ENCODE data around the gene DIP2B.

Gene DIP2B

DNA sequence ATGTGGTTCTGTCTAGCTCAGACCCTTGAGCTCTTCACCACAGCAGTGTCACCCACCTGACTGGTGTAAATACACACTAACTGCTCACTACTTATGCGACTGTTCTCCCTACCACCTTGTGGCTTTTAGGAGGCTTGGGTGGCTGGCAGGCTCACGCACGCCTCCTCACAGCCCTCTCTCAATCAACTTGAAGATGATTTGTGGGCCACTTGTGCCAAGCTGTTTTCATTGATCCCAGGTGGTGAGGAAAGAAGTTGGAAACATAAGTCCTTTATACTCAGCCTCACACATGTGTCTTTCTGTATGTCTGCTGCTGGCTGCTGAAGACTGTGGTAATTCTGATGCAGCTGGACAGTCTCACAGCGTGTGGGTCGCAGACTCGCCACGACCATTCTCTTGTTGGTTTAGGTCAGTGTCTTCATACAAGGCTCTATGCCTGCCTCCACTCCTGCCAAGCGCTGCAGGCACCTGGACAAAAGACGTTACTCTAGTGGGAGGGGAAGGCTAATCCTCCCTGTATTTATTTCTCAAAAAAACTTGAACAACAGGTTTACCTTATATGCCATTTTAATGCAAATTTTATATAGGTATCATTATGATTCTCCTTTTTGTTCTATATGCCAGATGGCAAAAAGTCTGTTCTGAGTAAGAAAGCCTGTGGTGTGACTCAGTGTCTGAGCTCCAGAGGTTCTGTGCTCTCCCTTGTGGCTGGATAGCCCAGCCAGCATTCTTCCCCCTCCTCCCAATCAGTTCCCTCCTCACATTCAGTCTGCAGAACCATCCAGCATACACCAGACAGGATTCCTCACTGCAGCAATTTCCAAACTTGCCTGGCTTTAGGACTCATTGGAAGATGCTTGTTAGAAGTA lies 115.6 kb downstream of the DIP2B start:
- DNase-seq (ENCODE audit: low read depth) = peak; percentile 70
- no peak overlapping the region for H3K4me3 ChIP-seq (ENCODE audit: control insufficient read depth, low read depth, low read length)
- TF ChIP-seq, protein P1, sequence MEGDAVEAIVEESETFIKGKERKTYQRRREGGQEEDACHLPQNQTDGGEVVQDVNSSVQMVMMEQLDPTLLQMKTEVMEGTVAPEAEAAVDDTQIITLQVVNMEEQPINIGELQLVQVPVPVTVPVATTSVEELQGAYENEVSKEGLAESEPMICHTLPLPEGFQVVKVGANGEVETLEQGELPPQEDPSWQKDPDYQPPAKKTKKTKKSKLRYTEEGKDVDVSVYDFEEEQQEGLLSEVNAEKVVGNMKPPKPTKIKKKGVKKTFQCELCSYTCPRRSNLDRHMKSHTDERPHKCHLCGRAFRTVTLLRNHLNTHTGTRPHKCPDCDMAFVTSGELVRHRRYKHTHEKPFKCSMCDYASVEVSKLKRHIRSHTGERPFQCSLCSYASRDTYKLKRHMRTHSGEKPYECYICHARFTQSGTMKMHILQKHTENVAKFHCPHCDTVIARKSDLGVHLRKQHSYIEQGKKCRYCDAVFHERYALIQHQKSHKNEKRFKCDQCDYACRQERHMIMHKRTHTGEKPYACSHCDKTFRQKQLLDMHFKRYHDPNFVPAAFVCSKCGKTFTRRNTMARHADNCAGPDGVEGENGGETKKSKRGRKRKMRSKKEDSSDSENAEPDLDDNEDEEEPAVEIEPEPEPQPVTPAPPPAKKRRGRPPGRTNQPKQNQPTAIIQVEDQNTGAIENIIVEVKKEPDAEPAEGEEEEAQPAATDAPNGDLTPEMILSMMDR (IDR thresholded peaks at IDR 0.05; ENCODE audit: control insufficient read depth, insufficient read depth, low read depth, low read length, missing control alignments) = peak; percentile 23

DNA sequence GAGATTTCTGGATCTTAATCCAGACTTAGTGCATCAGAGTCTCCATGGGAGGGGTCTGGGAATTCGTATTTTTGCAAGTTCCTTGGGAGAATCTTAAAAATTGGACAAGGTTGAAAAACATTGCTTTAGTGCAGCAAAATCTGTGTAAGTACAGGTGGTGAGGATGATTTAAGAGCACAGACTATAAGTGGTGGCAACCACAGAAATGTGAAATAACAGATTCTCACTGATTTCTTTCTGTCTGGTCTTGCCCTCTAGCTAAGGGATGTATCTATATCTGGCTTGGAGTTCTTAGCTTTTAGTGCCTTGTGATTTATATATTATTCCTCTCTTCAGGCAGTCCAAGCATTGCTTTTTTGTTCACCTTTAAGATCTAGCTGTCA lies 116.2 kb downstream of the DIP2B start:
- TF ChIP-seq, protein P1 (IDR thresholded peaks at IDR 0.05; ENCODE audit: control insufficient read depth, insufficient read depth, low read depth, low read length, missing control alignments) = no peak
- no peak overlapping the region for H3K4me3 ChIP-seq (ENCODE audit: control insufficient read depth, low read depth, low read length)
- DNase-seq (ENCODE audit: low read depth) = no peak

DNA sequence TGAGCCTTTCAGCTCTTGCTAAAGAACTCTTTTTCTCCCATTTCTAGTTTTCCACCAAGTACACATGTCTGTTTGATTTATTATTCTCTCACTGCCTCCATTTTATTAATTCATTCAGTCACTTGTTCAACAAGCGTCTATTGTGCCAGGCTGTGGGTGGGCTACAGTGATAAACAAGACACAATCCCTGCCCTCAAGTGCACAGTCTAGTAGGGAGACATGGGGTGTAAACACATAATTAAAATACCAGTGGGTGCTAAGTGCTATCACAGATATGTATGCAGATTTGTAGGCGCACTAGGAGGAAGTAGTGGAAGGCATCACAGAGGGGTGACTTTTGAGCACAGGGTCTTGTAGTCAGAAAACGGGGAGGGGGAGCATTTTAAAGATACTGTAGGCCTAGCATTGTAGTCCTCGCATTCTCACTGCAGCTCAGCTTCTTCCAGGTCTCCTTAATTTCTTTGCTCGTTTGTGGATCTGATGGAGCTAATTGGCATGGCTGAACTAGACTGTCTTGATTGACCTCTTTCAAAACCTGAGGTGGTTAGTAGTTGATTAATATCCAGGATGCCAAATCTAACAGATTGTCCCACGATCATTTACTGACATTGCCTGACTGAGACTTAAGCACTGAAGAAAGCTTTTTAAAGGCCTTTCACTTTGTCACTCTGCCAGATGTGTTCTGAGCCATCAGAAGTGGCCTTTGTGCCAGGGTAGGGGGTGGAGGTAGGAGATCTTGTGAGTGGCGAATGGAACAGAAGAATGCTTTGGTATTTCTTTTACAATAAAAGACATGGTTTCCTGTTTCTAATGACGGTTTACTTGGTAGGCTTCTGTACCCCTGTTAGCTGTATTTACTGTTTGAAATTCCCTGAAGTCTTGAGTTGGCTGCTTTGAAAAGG lies 116.9 kb downstream of the DIP2B start:
- TF ChIP-seq, protein P1 (IDR thresholded peaks at IDR 0.05; ENCODE audit: control insufficient read depth, insufficient read depth, low read depth, low read length, missing control alignments) = no peak
- no peak for DNase-seq (ENCODE audit: low read depth)
- H3K4me3 ChIP-seq (ENCODE audit: control insufficient read depth, low read depth, low read length) = no peak overlapping the region

DNA sequence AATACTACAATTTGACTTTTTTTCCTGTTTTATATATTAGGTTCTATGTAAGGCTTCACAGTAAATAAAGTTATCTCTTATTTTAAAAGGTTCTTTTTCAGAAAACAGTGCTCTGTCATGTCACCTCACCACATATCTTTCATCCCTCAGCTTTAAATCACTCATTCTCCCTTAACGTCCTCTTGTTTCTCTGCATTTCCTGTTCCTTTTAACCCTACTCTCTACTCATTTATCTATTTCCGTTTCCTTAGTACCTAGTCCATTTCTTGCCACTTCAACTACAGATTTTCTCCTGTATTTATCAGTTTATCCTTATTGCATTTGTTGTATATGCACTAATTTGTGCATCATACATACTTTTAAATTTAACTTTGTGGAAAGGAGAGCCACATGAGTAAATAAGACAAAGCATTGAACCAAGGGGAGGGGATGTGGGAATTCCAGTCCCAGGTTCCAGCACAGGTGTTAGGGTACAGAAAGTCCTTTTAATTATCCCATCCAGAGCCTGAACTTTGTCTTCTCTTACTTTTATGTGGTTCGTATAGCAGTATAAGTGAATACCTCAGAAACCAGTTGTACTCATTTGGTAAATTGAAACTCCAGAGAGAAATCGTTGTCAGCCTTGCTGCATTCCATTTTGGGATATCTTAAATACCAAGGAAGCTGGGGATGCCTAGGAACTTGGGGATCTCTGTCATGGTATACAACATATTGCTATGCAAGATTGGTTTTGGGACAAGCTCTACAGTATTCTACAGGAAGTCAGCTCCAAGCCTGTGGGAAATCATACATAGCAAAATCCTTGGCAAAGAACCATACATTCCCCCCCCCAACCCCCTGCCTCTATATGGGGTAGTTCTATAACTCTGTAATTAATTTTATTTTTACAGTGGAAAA lies 120.5 kb downstream of the DIP2B start:
- H3K4me3 ChIP-seq (ENCODE audit: control insufficient read depth, low read depth, low read length) = no peak overlapping the region
- DNase-seq (ENCODE audit: low read depth) = no peak
- TF ChIP-seq, protein P1 (IDR thresholded peaks at IDR 0.05; ENCODE audit: control insufficient read depth, insufficient read depth, low read depth, low read length, missing control alignments) = no peak

DNA sequence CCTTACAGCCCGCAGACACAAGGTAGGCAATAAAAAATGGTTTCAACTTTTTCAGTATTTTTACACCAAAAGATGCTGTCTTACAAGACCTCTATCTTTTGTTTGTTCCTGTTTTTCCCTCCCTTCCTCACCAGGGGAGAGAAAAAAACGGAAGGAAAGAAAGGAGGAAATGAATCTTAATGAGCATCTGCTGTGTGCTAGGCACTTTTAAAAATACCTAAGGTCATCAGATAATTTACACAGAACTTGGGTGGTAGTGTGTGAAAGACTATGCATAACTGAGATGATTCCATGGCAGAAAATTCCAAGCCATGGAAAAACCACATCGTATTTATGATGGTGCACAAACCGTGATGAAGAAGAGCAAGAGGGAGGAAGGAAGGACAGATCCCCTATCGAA lies 121.2 kb downstream of the DIP2B start:
- no peak overlapping the region for H3K4me3 ChIP-seq (ENCODE audit: control insufficient read depth, low read depth, low read length)
- TF ChIP-seq, protein P1 (IDR thresholded peaks at IDR 0.05; ENCODE audit: control insufficient read depth, insufficient read depth, low read depth, low read length, missing control alignments) = no peak
- no peak for DNase-seq (ENCODE audit: low read depth)

DNA sequence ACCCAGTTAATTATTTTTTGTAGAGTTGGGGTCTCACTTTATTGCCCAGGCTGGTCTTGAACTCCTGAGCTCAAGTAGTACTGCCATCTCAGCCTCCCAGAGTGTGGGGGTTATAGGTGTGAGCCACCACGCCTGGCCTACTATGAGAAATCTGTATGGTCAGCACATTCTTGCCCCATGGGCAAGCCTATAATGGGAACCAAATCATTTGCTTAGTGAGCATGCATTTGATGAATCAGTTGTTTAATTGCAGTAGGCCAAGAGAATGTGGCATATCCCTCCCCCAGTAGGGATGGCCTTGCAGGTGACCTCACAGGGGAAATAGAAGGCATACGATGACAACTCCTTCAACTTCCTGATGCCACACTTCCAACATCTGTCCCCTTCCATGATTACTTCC lies 122.7 kb downstream of the DIP2B start:
- DNase-seq (ENCODE audit: low read depth) = no peak
- H3K4me3 ChIP-seq (ENCODE audit: control insufficient read depth, low read depth, low read length) = no peak overlapping the region
- TF ChIP-seq, protein P1 (IDR thresholded peaks at IDR 0.05; ENCODE audit: control insufficient read depth, insufficient read depth, low read depth, low read length, missing control alignments) = no peak

All from AG09309 (cell line).